Coronary artery (tissue), 2 donors: ENCODE measurements around the gene DGAT2.

Source experiments
- DNase-seq: peaks from one replicate; pipeline ENCODE4 v3.0.0-alpha.2; 2017; ENCODE audit warnings: low spot score
- H3K27ac ChIP-seq, 2 donors: fragments of 200-600 bp; sonication (generic); one replicate each; pipeline ENCODE4 v1.5.1; 2016 to 2019
- H3K4me3 ChIP-seq: fragments of 200-600 bp; sonication (generic); 2 replicates; pipeline ENCODE4 v1.5.1; 2016; ENCODE audit warnings: mild to moderate bottlenecking, moderate library complexity
- TF ChIP-seq, protein P1 (sequence below): fragments of 200-600 bp; sonication (generic); IDR thresholded peaks from one replicate; pipeline ENCODE4 v1.5.1; 2019; ENCODE audit warnings: antibody characterized with exemption

The DGAT2 gene

DNA sequence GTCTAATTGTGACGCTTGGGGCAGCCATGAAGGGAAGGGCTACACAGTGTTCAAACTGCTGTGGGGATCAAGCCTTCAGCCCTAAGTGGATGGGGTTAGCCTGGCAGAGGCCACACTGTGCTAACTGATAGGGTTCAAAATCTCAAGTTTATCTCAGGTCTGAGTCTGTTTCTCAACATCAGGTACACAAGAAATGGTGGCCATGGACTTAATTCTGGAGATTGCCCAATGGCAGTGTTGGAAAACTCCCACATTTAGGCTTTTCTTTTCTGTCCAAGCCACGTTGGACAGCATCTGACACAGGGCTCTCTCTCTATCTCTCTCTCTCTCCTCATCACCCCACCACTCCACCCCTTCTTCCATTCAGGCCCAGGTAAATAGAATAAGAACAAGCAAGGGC, 10.9 kb upstream of the DGAT2 start:
- TF ChIP-seq, protein P1, sequence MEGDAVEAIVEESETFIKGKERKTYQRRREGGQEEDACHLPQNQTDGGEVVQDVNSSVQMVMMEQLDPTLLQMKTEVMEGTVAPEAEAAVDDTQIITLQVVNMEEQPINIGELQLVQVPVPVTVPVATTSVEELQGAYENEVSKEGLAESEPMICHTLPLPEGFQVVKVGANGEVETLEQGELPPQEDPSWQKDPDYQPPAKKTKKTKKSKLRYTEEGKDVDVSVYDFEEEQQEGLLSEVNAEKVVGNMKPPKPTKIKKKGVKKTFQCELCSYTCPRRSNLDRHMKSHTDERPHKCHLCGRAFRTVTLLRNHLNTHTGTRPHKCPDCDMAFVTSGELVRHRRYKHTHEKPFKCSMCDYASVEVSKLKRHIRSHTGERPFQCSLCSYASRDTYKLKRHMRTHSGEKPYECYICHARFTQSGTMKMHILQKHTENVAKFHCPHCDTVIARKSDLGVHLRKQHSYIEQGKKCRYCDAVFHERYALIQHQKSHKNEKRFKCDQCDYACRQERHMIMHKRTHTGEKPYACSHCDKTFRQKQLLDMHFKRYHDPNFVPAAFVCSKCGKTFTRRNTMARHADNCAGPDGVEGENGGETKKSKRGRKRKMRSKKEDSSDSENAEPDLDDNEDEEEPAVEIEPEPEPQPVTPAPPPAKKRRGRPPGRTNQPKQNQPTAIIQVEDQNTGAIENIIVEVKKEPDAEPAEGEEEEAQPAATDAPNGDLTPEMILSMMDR: no peak
- no peak overlapping the region for H3K27ac ChIP-seq
- DNase-seq: no peak
- no peak overlapping the region for H3K4me3 ChIP-seq

DNA sequence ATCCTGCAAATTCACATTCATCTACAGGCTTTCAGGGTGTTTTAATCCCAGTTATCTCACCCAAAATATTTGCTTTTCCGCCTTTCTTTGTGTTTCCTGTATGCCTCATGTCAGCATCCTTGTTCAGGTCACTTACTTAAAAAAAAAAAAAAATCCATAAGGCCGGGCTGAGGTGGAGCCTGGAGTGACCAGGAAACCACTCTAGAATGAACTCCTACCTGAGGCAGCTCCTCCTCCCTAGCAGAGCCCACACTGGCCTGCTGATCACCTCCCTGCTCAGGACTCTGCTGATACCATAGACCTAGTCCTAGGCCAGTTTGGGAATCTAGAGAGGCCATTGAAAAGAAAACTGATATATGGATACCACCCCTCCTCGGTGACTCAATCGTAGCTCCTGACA, 8.7 kb upstream of the DGAT2 start:
- TF ChIP-seq, protein P1: no peak
- no peak for DNase-seq
- no peak overlapping the region for H3K27ac ChIP-seq
- no peak overlapping the region for H3K4me3 ChIP-seq

DNA sequence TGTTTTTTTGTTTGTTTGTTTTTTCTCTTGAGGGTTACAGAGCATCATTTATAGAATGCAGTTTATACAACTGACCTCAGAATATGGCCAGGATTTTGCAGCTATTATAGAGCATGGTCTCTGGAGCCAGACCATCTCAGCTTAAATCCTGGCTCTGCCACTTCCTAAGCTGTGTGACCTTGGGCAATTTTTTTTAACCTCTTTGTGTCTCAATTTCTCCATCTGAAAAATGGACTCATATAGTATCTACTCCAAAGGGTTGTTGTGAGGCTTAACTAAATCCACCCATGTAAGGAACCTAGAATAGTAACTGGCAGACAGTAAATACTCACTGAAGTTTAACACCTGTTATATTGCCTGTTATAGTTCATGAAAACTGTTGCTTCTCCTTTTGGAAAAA, 8.3 kb upstream of the DGAT2 start:
- no peak overlapping the region for H3K27ac ChIP-seq

DNA sequence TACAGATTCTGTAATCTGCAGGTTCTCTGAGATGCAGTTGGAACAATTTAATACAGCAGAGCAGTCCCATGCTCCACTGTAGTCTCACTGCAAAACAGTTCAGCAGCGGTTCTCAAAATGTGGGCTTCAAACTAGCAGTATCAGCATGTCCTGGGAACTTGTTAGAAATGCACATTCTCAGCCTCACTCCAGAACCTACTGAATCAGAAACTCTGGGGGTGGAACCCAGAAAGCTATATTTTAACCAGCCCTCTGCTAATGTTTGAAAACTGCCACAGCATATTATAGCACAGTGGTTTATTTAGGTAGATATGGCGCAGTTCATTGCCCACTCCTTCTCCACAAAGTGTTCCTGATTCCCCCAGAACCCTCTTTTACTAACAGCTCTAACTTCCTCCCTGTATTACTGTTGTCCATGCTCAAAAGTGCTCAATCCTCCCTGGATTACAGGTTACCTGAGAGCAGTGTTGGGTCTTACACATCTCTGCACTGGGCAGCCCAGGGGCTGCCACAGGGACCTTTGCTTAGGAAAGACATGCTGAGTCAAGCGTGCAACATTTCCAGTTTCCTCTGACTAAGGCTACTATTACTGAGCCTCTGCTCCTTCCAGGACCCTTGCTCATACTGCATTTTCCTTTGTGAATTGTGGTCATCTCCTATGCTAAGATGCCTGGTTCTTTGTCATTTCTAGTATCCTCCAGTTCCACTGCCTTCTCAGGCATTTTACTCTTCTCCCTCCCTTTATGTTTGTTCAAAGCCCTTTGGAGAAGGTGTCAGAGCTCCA, 7.7 kb upstream of the DGAT2 start:
- TF ChIP-seq, protein P1: no peak
- DNase-seq: no peak
- Histone ChIP-seq H3K27ac (no peak overlapping the region), H3K4me3 (no peak overlapping the region)

More for the DNA sequence above, 8.3 kb upstream of the DGAT2 start:
- no peak overlapping the region for H3K4me3 ChIP-seq
- DNase-seq: no peak
- TF ChIP-seq, protein P1: no peak

DNA sequence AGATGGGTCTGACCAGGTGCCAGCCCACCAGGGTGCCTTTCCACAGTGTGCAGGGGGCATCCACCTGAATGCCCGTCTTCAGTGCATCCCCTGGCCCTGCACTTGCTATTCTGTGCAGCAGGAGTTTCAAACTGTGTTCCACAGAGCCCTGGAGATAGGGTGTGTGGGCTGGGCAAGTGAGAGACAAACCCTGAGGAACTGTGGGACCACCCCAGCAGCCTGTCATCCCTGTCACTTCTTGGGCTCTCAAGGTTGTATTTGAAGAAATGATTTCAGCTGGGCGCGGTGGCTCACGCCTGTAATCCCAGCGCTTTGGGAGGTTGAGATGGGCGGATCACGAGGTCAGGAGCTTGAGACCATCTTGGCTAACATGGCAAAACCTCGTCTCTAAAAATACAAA, 6.4 kb upstream of the DGAT2 start:
- no peak overlapping the region for H3K4me3 ChIP-seq
- no peak overlapping the region for H3K27ac ChIP-seq
- TF ChIP-seq, protein P1: no peak
- no peak for DNase-seq

DNA sequence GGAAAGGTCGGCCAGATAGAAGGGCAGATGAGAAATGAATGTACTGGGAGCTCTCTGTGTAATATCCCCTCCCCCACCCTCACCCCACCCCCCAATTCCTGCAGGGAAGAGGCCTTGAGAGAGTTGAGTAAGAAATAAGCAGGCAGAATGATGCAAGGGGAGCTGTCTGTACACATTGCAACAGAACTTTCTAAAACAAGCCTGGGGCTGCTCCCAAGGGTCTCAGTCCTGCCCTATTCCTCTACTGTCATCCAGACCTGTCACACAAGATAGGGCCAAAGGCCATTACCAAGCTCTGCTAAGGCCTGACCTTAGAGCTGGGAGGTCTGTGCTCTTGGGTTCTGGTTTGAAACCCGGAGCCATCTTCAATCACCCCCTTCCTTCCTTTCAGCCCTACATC, 5.7 kb upstream of the DGAT2 start:
- TF ChIP-seq, protein P1: no peak
- DNase-seq: no peak
- no peak overlapping the region for H3K4me3 ChIP-seq
- H3K27ac ChIP-seq: no peak overlapping the region

DNA sequence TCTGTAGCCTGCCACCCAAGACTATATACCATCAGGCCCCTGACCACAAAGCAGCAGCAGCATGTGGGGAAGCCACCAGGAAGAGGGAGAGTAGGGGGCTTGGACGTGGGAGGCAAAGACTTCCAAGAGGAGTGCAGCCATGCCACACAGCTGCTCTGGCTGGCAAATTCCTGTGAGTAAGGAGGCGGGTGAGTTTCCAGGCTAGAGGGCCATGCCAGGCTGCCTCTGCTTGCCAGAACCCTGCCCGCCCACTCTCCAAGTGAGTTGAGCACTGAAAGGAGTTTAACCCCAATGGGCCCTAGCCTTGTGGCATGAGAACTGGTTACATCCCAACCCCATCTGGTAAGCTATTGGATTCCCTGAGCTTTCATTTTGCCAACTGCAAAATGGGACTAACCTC, 4.7 kb upstream of the DGAT2 start:
- TF ChIP-seq, protein P1: no peak
- H3K27ac ChIP-seq: no peak overlapping the region
- no peak for DNase-seq
- H3K4me3 ChIP-seq: no peak overlapping the region
